Stimulated activated CD8-positive, alpha-beta memory T cell treated with anti-CD3 and anti-CD28 coated beads, Interleukin-15, amount 100 ng/mL, for 48 hours (primary cell): Measurements from ENCODE around the gene PNKP.

ENCODE experiments used
- DNase-seq, 2 donors: peaks; one replicate each; pipeline ENCODE4 v3.0.0-alpha.2; 2020; ENCODE audit warnings: low read depth in 2 of 2

The PNKP gene

DNA sequence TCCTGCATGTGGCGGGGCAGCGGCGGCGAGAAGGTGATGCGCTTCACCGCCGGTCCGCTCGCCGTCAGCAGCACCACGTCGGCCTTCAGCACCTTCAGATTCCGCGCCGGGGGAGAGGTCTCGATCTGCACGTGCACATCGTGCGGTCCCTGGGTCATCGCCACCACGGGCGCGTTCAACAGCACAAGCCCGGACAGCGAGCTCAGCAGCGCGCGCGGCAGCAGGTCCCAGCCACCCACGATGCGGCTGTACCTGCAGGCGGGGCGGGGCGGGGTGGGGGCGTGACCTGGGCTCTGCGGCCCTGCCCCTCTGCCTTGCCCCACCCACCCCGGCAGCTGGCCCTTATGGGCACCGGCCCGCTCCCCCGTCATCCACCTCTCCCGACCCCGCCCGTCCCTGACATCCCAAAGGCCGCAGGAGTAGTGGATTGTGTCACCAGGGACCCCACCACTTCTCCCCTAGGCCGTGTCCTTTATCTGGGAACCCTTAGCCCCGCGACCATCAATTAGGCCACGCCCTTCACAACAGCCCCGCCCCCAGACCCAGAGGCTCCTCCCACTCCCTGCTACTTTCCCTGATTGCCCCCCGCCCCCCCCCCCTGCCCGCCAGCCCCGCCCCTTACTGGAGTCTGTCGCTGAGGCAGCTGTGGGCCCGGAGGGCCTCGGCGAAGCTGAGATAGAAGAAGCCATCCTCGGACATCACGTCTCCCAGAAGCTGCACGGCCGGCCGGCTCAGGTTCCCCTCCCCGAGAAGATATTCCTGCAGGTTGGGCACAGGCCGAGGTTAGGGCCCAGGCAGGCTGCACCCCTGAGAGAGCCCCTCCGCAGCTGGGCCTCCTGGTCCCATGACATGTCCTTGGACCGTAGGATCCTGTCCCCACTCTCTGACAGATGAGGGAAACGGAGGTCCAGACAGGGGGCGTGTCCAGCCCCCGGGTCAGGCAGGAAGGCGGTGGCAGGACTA is 23.3 kb upstream of the PNKP start:
- peak; percentile 49 to 58 for DNase-seq

- peak; percentile 65 to 70 for DNase-seq
Observed at GRCh38 chr19:49889687-49890348, 22.4 kb upstream of the PNKP start.

- no peak for DNase-seq
Observed at GRCh38 chr19:49889038-49889686, 21.8 kb upstream of the PNKP start.

GRCh38 chr19:49888510-49888824 is 21.1 kb upstream of the PNKP start:
- no peak for DNase-seq

- DNase-seq: no peak
Observed at GRCh38 chr19:49887665-49888509, 20.5 kb upstream of the PNKP start.

DNA sequence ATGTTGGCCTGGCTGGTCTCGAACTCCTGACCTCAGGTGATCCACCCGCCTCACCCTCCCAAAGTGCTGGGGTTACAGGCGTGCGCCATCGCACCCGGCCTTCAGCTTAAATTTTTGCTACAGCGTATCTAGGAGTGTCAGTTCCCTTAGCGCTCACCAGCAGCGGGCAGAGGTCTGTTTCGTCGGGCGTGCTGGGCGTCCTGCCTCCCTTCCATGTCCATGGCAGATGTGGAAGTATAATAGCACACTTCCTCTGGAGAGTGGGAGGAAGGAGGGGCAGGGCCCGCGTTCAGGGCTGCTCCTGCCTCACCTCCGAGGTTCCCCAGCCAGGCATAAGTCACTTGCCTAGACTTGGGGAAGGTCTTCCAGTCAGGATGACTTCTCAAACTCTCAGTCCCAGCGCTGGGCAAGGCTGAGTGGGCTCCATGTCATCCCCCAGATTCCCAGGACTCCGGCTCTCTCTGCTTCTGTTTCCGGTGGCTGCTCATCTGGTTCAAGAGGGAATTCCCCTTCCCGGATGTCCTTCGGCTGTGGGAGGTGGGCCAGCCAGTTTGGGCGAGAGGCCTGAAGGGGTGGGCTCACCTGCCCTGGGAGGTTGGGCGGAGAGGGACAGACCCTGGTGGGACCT is 19.8 kb upstream of the PNKP start:
- no peak for DNase-seq

- no peak for DNase-seq
Observed at GRCh38 chr19:49884760-49885159, 17.4 kb upstream of the PNKP start.

- DNase-seq: no peak
Observed at GRCh38 chr19:49884109-49884508, 16.7 kb upstream of the PNKP start.

DNA sequence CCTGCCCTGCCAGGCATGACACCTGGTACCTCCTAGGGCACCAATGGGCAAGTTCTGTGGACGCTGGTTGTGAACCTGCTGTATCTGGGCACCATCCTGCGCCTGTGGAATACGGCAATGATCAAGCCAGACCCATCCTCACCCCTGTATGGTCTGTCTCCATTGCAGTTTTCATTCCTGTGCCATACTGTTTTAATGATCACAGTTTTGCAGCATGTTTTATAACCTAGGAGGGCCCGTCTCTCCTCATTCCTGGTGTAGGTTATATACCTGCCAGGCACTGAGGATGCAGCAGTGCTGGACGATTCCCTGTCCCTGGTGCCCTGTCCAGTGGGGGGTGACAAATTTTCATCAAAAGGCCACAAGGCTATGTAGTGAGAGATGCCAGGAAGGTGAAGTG is 15.7 kb upstream of the PNKP start:
- no peak for DNase-seq

- no peak for DNase-seq
Observed at GRCh38 chr19:49882643-49883042, 15.3 kb upstream of the PNKP start.

GRCh38 chr19:49881672-49882394 is 14.5 kb upstream of the PNKP start:
- no peak for DNase-seq

- no peak for DNase-seq
Observed at GRCh38 chr19:49881186-49881585, 13.8 kb upstream of the PNKP start.

GRCh38 chr19:49880162-49880869 is 12.9 kb upstream of the PNKP start:
- DNase-seq: no peak

DNA sequence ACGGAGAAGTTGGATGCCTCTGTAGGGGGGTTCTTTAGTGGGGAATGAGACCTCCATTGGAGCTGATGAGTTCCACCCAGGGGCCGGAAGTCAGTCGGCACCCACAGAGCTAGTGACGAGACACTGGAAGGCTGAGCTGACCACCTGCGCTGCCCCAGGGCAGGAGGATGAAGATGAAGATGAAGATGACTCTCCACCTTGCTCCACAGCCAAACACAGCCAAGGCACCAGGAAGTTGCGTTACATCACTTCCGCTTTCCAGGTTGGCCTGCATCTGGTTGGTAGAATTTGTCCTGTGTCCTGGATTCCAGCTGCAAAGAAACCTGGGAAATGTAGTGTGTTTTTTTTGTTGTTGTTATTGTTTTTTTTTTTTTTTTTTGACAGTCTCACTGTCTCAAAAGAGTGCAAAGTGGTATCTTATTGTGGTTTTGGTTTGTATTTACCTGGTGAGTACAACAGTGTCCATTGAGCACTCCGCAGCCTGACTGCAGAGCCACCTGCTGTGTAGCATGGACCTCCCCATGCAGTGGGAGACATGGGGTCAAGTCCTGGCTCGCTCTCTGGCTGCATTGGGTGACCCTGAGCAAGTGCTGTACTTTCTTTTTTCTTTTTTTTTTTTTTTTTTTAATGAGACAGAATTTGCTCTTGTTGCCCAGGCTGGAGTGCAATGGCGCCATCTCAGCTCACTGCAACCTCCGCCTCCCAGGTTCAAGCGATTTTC is 12.0 kb upstream of the PNKP start:
- DNase-seq: no peak

GRCh38 chr19:49878744-49879070 is 11.3 kb upstream of the PNKP start:
- no peak for DNase-seq

DNA sequence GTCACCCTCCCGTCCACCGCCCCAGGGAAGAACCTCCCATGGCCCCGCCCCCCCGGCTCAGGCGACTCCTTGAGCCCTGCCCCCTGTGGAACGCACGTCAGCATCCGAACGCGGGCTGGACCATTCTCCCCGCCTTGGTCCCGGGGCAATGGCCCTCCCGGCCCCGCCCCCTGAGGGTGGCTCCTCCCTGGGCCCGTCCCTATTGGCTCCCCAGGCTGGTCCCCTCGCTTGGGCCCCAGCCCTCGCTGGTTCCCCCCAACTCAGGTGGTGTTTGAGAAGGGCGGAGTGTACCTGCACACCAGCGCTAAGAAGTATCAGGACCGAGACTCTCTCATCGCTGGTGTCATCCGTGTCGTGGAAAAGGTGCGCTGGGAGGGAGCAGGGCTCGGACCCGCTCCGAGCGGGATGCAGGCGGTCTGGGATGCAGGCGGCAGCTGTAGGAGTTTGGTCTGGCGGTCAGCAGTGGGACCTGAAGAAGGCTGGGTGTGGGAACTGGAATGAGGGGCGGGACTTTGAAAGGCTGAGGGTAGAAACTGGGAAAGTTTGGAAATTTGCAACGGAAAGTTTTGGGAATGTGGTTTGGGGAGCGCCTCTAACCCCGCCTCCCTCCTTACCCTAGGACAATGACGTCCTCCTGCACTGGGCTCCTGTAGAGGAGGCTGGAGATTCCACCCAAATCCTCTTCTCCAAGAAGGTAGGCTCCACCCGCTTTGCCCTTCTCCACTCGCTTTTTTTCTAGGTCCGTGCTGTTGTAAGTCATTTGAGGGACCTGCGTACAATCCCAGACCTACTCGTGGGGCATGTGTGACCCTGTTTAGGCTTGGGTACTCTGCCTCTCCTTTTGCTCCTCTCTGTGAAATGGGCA is 10.7 kb upstream of the PNKP start:
- peak; percentile 98 to 99 for DNase-seq

GRCh38 chr19:49877020-49877878 is 9.9 kb upstream of the PNKP start, which contains the start of the genes AKT1S1 and TBC1D17:
AKT1S1 (minus strand) TSS chr19:49877355; CDS start chr19:49873295, 4,060 bp downstream.
TBC1D17 (plus strand) TSS chr19:49877702; CDS start chr19:49877724, 22 bp downstream.
- DNase-seq: peak; percentile 97
